K562 treated with DMSO at 1 percent for 4 hours (cell line): ENCODE data around the gene BARX1. TPM values are rescaled to one million over a fixed set of nuclear protein-coding genes. Genes with fewer than 3 reads are reported as not detected.

ENCODE experiments used
- total RNA-seq: library from RNA; unstranded; fragments of 300-600 nt; gene quantifications from 2 replicates; pipeline ENCODE4 v1.2.3, GENCODE V29; 2022; ENCODE audit not compliant: insufficient read depth

BARX1 gene, protein sequence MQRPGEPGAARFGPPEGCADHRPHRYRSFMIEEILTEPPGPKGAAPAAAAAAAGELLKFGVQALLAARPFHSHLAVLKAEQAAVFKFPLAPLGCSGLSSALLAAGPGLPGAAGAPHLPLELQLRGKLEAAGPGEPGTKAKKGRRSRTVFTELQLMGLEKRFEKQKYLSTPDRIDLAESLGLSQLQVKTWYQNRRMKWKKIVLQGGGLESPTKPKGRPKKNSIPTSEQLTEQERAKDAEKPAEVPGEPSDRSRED
- 0.91 TPM in 1 of 2 replicates, not detected in the other for total RNA-seq

DNA sequence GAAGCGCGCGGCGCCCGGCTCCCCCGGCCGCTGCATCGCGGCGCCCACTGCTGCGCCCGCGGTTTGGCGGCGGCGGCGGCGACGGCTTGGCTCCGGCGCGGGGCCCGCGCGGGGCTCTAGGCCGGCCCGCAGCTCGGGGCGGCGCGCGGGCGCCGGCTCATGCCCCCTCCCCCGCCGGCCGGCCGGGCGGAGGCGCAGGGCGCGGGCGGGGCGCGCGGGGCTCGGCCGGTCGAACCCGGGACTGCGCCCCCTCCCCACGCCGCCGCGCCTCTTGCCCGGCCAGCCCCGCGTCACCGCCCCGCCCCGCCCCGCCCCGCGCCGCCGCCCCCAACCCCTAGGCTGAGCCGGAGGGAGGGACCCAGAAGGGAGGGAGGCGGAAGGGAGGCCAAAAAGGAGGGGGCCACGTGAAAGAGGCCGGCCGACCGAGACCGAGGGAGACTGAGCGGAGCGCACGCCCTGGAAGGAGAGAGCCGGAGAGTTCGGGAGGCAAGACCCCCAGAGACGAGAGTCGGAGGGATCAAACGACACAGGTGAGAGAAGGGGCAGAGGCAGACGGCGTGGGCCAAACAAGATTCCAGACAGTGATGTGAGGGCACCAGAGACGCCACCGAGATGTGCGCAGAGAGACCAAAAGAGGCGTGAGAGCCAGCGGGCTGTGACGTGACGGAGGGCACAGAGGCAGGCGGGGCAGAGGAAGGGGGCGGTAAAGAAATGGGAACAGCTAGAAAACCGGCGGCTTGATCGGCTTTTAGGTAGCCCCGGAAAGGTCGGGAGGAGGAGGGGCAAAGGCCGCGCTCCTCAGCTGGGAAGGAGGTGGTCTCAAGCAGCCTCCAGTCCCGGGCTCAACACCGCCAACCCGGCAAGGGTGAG lies at the start of gene BARX1:
BARX1 (minus strand) TSS at position 245 of the 870 bp plus-strand sequence; CDS start at position 36, 209 bp downstream.

Other genes starting within 250 kb of the BARX1 start
- 4.6 and 5.2 TPM in 2 replicates for gene PTPDC1, start 129.1 kb upstream of the BARX1 start, total RNA-seq